A549 (cell line): ENCODE data around the gene FOSL1.

ENCODE experiments used
- EP300 ChIP-seq, 2 experiments: fragments of >200 bp; sonication (Bioruptor Twin); formaldehyde crosslinking; IDR thresholded peaks; 2 replicates in 1 of 2; 3 replicates in 1 of 2; pipeline ENCODE4 v1.6.1; 2016 to 2017
- FOSL2 ChIP-seq, 2 experiments: fragments of 450-650 bp in 1 of 2; fragments of >200 bp in 1 of 2; sonication (Bioruptor Twin) in 1 of 2; formaldehyde crosslinking; IDR thresholded peaks; 2 replicates each; pipeline versions ENCODE4 v1.5.0 to v1.6.1; 2016 to 2020; ENCODE audit warnings: mild to moderate bottlenecking in 1 of 2, moderate library complexity in 1 of 2
- HDAC2 ChIP-seq: fragments of 200-600 bp; sonication (generic); IDR thresholded peaks from 2 replicates; pipeline ENCODE4 v1.6.1; 2016
- KDM1A ChIP-seq: fragments of 200-600 bp; sonication (generic); IDR thresholded peaks from 2 replicates; pipeline ENCODE4 v1.6.1; 2016; ENCODE audit warnings: low read depth, mild to moderate bottlenecking
- MAFK ChIP-seq: fragments of 450-650 bp; IDR thresholded peaks from 2 replicates; pipeline ENCODE4 v1.6.1; 2014; ENCODE audit not compliant: partially characterized antibody
- NPAS2 ChIP-seq: fragments of 250-450 bp; sonication (Bioruptor Pico); IDR thresholded peaks from 2 replicates; pipeline ENCODE4 v1.8.0; 2022; ENCODE audit warnings: mild to moderate bottlenecking, moderate library complexity, borderline replicate concordance
- PHF8 ChIP-seq: fragments of 200-600 bp; sonication (generic); IDR thresholded peaks from 2 replicates; pipeline ENCODE4 v1.6.1; 2016; ENCODE audit warnings: low read depth, mild to moderate bottlenecking, antibody characterized with exemption, moderate library complexity, borderline replicate concordance
- POLR2A ChIP-seq: IDR thresholded peaks from 2 replicates; pipeline ENCODE4 v1.6.1; 2012; ENCODE audit warnings: mild to moderate bottlenecking, low read length
- RCOR1 ChIP-seq: fragments of 150-350 bp; IDR thresholded peaks from 2 replicates; pipeline ENCODE4 v1.6.1; 2014; ENCODE audit warnings: antibody characterized with exemption, low read length, low read depth
- RFX5 ChIP-seq: fragments of 450-650 bp; IDR thresholded peaks from 2 replicates; pipeline ENCODE4 v1.7.1; 2014; ENCODE audit warnings: antibody characterized with exemption, mild to moderate bottlenecking, moderate library complexity
- TF ChIP-seq, protein P1 (sequence below): fragments of >200 bp; sonication (Bioruptor Twin); formaldehyde crosslinking; IDR thresholded peaks from 3 replicates; pipeline ENCODE4 v1.5.1; 2016
- TF ChIP-seq, protein P2 (sequence below): fragments of 200-600 bp; sonication (generic); IDR thresholded peaks from 2 replicates; pipeline ENCODE4 v1.6.1; 2016; ENCODE audit warnings: antibody characterized with exemption, mild to moderate bottlenecking, moderate library complexity
- TF ChIP-seq, protein P3 (sequence below): fragments of >200 bp; sonication (Bioruptor Twin); formaldehyde crosslinking; IDR thresholded peaks from 3 replicates; pipeline ENCODE4 v1.6.1; 2016

DNA sequence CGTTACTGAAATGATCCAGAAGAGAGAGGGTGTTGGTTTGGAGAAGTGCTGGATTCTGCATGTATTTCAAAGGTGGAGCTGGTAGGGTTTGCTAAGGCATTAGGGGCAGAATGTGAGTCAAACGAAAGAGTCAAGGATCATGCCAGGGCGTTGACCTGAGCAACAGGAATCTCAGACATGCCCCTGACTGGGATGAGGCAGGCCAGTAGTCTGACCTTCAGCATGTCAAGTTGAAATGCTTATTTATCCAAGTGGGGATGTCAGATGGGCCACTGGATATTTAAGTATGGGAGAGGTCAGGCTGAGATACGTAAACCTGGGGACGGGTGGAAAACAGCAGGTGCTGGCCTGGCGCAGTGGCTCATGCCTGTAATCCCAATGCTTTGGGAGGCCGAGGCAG, 42.3 kb upstream of the FOSL1 start:
- TF ChIP-seq HDAC2 (no peak), POLR2A (no peak), EP300 (IDR thresholded peaks at IDR 0.05) (no peak), MAFK (no peak), RFX5 (no peak), FOSL2 (IDR thresholded peaks at IDR 0.05) (no peak), FOSL2 (CRISPR knock-in tag; IDR thresholded peaks at IDR 0.05) (no peak), RCOR1 (no peak), PHF8 (no peak), NPAS2 (CRISPR knock-in tag) (no peak), KDM1A (no peak)
- TF ChIP-seq, protein P1, sequence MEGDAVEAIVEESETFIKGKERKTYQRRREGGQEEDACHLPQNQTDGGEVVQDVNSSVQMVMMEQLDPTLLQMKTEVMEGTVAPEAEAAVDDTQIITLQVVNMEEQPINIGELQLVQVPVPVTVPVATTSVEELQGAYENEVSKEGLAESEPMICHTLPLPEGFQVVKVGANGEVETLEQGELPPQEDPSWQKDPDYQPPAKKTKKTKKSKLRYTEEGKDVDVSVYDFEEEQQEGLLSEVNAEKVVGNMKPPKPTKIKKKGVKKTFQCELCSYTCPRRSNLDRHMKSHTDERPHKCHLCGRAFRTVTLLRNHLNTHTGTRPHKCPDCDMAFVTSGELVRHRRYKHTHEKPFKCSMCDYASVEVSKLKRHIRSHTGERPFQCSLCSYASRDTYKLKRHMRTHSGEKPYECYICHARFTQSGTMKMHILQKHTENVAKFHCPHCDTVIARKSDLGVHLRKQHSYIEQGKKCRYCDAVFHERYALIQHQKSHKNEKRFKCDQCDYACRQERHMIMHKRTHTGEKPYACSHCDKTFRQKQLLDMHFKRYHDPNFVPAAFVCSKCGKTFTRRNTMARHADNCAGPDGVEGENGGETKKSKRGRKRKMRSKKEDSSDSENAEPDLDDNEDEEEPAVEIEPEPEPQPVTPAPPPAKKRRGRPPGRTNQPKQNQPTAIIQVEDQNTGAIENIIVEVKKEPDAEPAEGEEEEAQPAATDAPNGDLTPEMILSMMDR, result no peak
- TF ChIP-seq, protein P2, sequence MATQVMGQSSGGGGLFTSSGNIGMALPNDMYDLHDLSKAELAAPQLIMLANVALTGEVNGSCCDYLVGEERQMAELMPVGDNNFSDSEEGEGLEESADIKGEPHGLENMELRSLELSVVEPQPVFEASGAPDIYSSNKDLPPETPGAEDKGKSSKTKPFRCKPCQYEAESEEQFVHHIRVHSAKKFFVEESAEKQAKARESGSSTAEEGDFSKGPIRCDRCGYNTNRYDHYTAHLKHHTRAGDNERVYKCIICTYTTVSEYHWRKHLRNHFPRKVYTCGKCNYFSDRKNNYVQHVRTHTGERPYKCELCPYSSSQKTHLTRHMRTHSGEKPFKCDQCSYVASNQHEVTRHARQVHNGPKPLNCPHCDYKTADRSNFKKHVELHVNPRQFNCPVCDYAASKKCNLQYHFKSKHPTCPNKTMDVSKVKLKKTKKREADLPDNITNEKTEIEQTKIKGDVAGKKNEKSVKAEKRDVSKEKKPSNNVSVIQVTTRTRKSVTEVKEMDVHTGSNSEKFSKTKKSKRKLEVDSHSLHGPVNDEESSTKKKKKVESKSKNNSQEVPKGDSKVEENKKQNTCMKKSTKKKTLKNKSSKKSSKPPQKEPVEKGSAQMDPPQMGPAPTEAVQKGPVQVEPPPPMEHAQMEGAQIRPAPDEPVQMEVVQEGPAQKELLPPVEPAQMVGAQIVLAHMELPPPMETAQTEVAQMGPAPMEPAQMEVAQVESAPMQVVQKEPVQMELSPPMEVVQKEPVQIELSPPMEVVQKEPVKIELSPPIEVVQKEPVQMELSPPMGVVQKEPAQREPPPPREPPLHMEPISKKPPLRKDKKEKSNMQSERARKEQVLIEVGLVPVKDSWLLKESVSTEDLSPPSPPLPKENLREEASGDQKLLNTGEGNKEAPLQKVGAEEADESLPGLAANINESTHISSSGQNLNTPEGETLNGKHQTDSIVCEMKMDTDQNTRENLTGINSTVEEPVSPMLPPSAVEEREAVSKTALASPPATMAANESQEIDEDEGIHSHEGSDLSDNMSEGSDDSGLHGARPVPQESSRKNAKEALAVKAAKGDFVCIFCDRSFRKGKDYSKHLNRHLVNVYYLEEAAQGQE, result no peak
- TF ChIP-seq, protein P3, sequence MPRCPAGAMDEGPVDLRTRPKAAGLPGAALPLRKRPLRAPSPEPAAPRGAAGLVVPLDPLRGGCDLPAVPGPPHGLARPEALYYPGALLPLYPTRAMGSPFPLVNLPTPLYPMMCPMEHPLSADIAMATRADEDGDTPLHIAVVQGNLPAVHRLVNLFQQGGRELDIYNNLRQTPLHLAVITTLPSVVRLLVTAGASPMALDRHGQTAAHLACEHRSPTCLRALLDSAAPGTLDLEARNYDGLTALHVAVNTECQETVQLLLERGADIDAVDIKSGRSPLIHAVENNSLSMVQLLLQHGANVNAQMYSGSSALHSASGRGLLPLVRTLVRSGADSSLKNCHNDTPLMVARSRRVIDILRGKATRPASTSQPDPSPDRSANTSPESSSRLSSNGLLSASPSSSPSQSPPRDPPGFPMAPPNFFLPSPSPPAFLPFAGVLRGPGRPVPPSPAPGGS, result no peak
